HEK293 (cell line): ENCODE results near the gene CIART.

Experiments
- CTCF ChIP-seq: fragments of 450-650 bp; formaldehyde crosslinking; IDR thresholded peaks from 2 replicates; pipeline ENCODE4 v1.5.1; 2016; ENCODE audit warnings: missing biosample characterization, missing genetic modification characterization
- FEZF1 ChIP-seq: fragments of 450-650 bp; formaldehyde crosslinking; IDR thresholded peaks from 2 replicates; pipeline ENCODE4 v1.5.1; 2016; ENCODE audit warnings: missing biosample characterization, missing genetic modification characterization
- GLIS2 ChIP-seq: fragments of 450-650 bp; formaldehyde crosslinking; IDR thresholded peaks from 2 replicates; pipeline ENCODE4 v1.5.1; 2016; ENCODE audit warnings: missing biosample characterization, missing genetic modification characterization
- PBX3 ChIP-seq: sonication (generic); formaldehyde crosslinking; IDR thresholded peaks from 2 replicates; pipeline ENCODE4 v1.8.1; 2022; ENCODE audit warnings: mild to moderate bottlenecking, moderate library complexity, missing genetic modification reagents
- REST ChIP-seq: fragments of 450-650 bp; formaldehyde crosslinking; IDR thresholded peaks from 2 replicates; pipeline ENCODE4 v1.5.1; 2016; ENCODE audit warnings: missing biosample characterization, missing genetic modification characterization
- ZNF148 ChIP-seq: fragments of 450-650 bp; formaldehyde crosslinking; IDR thresholded peaks from 2 replicates; pipeline ENCODE4 v1.5.0; 2017; ENCODE audit warnings: missing biosample characterization, missing genetic modification characterization, borderline replicate concordance
- ZNF302 ChIP-seq: fragments of 450-650 bp; formaldehyde crosslinking; IDR thresholded peaks from 2 replicates; pipeline ENCODE4 v1.5.1; 2016; ENCODE audit warnings: missing biosample characterization, missing genetic modification characterization, low read depth
- ZNF626 ChIP-seq: fragments of 450-650 bp; sonication (Bioruptor Pico); formaldehyde crosslinking; IDR thresholded peaks from 2 replicates; pipeline ENCODE4 v1.5.1; 2018; ENCODE audit warnings: missing biosample characterization, missing genetic modification characterization, inconsistent platforms
- ZNF837 ChIP-seq: fragments of 450-650 bp; formaldehyde crosslinking; IDR thresholded peaks from 2 replicates; pipeline ENCODE4 v1.5.1; 2016; ENCODE audit warnings: missing biosample characterization, missing genetic modification characterization

GRCh38 chr1:150235852-150236613, 46.3 kb upstream of the CIART start, which contains the start of gene ANP32E:
- TF ChIP-seq CTCF (tag by site-specific recombination) (peak; percentile 71; the same call in 1 of the 2 replicates), REST (tag by site-specific recombination) (peak; percentile 74), ZNF302 (tag by site-specific recombination) (no peak), FEZF1 (no peak), GLIS2 (peak; percentile 91), ZNF837 (tag by site-specific recombination) (0 out of 2 replicates have a peak, but pooled peaks have one; percentile 34), PBX3 (CRISPR knock-in tag) (peak; percentile 83), ZNF148 (tag by site-specific recombination) (no peak), ZNF626 (no peak)
